Measurements from ENCODE around the gene RNF19B. TPM values are rescaled to one million over a fixed set of nuclear protein-coding genes. Genes with fewer than 3 reads are reported as not detected.

The RNF19B gene
- total and polyA plus RNA-seq, 2 donors = 11.6 to 12.7 TPM

GRCh38 chr1:33005838-33006421 lies 41.3 kb upstream of the RNF19B start:
- WGBS = 97% methylated on average over 9 of the region's 9 CpGs
- no peak overlapping the region for H3K4me3 ChIP-seq (ENCODE audit: low read length in 2 of 2)
- H3K27ac ChIP-seq (ENCODE audit: low read depth in 1 of 2, low read length in 1 of 2) = no peak overlapping the region
- H3K27me3 ChIP-seq (ENCODE audit: control insufficient read depth in 2 of 2, insufficient read depth in 1 of 2, low read length in 1 of 2) = no peaks in the 10 kb centered on the region
- H3K36me3 ChIP-seq (ENCODE audit: control insufficient read depth in 2 of 2, insufficient read depth in 2 of 2, low read length in 1 of 2) = peaks cover 16 to 30% of the 10 kb centered on the region in 2 donors
- no peak for DNase-seq (ENCODE audit: low read depth in 6 of 9, low spot score in 9 of 9)
- H3K4me1 ChIP-seq (ENCODE audit: control insufficient read depth in 2 of 2, insufficient read depth in 2 of 2, low read length in 2 of 2) = peaks cover 0 to 4% of the 10 kb centered on the region in 2 donors
- no peaks in the 10 kb centered on the region for H3K9me3 ChIP-seq (ENCODE audit: control insufficient read depth in 2 of 2, insufficient read depth in 1 of 2, low read length in 1 of 2)

- peaks cover 0 to 4% of the 10 kb centered on the region in 2 donors for H3K4me1 ChIP-seq (ENCODE audit: control insufficient read depth in 2 of 2, insufficient read depth in 2 of 2, low read length in 2 of 2)
- WGBS = 95% methylated on average over 2 of the region's 2 CpGs
- H3K9me3 ChIP-seq (ENCODE audit: control insufficient read depth in 2 of 2, insufficient read depth in 1 of 2, low read length in 1 of 2) = no peaks in the 10 kb centered on the region
- H3K27me3 ChIP-seq (ENCODE audit: control insufficient read depth in 2 of 2, insufficient read depth in 1 of 2, low read length in 1 of 2) = no peaks in the 10 kb centered on the region
- H3K27ac ChIP-seq (ENCODE audit: low read depth in 1 of 2, low read length in 1 of 2) = peak overlapping the region; percentile 57 to 64
- no peak overlapping the region for H3K4me3 ChIP-seq (ENCODE audit: low read length in 2 of 2)
- no peak for DNase-seq (ENCODE audit: low read depth in 6 of 9, low spot score in 9 of 9)
- H3K36me3 ChIP-seq (ENCODE audit: control insufficient read depth in 2 of 2, insufficient read depth in 2 of 2, low read length in 1 of 2) = peaks cover 16 to 26% of the 10 kb centered on the region in 2 donors
Measured at GRCh38 chr1:33005117-33005837, 40.7 kb upstream of the RNF19B start.

GRCh38 chr1:33004613-33005012 lies 40.0 kb upstream of the RNF19B start:
- Histone ChIP-seq H3K4me3 (ENCODE audit: low read length in 2 of 2) (no peak overlapping the region), H3K27me3 (ENCODE audit: control insufficient read depth in 2 of 2, insufficient read depth in 1 of 2, low read length in 1 of 2) (no peaks in the 10 kb centered on the region), H3K27ac (ENCODE audit: low read depth in 1 of 2, low read length in 1 of 2) (peak overlapping the region in 1 of 2 donors; percentile 57), H3K9me3 (ENCODE audit: control insufficient read depth in 2 of 2, insufficient read depth in 1 of 2, low read length in 1 of 2) (no peaks in the 10 kb centered on the region), H3K4me1 (ENCODE audit: control insufficient read depth in 2 of 2, insufficient read depth in 2 of 2, low read length in 2 of 2) (peaks cover 0 to 4% of the 10 kb centered on the region in 2 donors), H3K36me3 (ENCODE audit: control insufficient read depth in 2 of 2, insufficient read depth in 2 of 2, low read length in 1 of 2) (peaks cover 16 to 25% of the 10 kb centered on the region in 2 donors)
- DNase-seq (ENCODE audit: low read depth in 6 of 9, low spot score in 9 of 9) = no peak
- WGBS = 97% methylated on average over 2 of the region's 2 CpGs

DNA sequence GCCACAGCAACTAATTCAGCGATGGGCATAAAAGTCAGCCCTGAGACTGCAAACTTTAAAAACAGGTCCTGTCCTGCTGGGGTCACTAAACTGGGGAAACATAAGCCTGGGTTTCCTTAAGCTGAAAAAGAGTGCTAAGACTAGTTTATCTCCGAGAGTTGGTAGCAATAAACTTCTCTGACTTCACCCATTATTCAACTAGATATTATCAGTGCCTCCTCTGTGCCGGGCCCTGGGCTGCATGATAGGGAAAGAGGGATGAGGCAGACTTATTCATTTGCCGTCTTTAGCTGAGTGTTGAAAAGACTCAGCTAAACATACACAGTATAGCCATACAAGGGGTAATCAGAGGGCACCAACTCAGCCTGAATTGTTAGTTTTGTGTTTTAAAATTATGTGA lies 39.0 kb upstream of the RNF19B start:
- no peaks in the 10 kb centered on the region for H3K9me3 ChIP-seq (ENCODE audit: control insufficient read depth in 2 of 2, insufficient read depth in 1 of 2, low read length in 1 of 2)
- H3K27ac ChIP-seq (ENCODE audit: low read depth in 1 of 2, low read length in 1 of 2) = no peak overlapping the region
- no peaks in the 10 kb centered on the region for H3K27me3 ChIP-seq (ENCODE audit: control insufficient read depth in 2 of 2, insufficient read depth in 1 of 2, low read length in 1 of 2)
- DNase-seq (ENCODE audit: low read depth in 6 of 9, low spot score in 9 of 9) = no peak
- peaks cover 14 to 16% of the 10 kb centered on the region in 2 donors for H3K36me3 ChIP-seq (ENCODE audit: control insufficient read depth in 2 of 2, insufficient read depth in 2 of 2, low read length in 1 of 2)
- WGBS = 96% methylated on average over 4 of the region's 4 CpGs
- H3K4me1 ChIP-seq (ENCODE audit: control insufficient read depth in 2 of 2, insufficient read depth in 2 of 2, low read length in 2 of 2) = peaks cover 0 to 4% of the 10 kb centered on the region in 2 donors
- H3K4me3 ChIP-seq (ENCODE audit: low read length in 2 of 2) = no peak overlapping the region

GRCh38 chr1:33002006-33002405 lies 37.4 kb upstream of the RNF19B start:
- Histone ChIP-seq H3K4me1 (ENCODE audit: control insufficient read depth in 2 of 2, insufficient read depth in 2 of 2, low read length in 2 of 2) (peaks cover 0 to 12% of the 10 kb centered on the region in 2 donors), H3K4me3 (ENCODE audit: low read length in 2 of 2) (no peak overlapping the region), H3K9me3 (ENCODE audit: control insufficient read depth in 2 of 2, insufficient read depth in 1 of 2, low read length in 1 of 2) (no peaks in the 10 kb centered on the region), H3K27me3 (ENCODE audit: control insufficient read depth in 2 of 2, insufficient read depth in 1 of 2, low read length in 1 of 2) (no peaks in the 10 kb centered on the region), H3K27ac (ENCODE audit: low read depth in 1 of 2, low read length in 1 of 2) (no peak overlapping the region), H3K36me3 (ENCODE audit: control insufficient read depth in 2 of 2, insufficient read depth in 2 of 2, low read length in 1 of 2) (peaks cover 0 to 1% of the 10 kb centered on the region in 2 donors)
- DNase-seq (ENCODE audit: low read depth in 6 of 9, low spot score in 9 of 9) = no peak
- WGBS = over 99% methylated on average over 4 of the region's 4 CpGs

DNA sequence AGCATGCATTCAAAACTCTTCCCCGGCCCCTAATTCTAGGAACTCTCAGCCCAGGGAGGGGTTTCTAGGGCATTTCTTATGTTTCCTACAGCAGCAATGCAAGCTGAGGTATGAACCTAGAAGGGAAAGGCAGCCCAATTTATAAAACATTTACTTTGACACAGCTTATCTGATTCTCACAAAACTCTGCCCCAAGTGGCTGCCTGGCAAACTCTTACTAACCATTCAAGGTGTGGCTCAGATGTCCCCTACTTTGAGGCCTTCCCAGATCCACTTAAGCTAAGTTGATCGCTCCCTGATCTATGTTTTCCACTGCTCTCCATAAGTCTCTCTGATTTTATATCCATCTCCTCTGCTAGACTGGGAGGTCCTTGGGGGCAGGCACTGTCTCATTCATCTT lies 36.7 kb upstream of the RNF19B start:
- no peak for DNase-seq (ENCODE audit: low read depth in 6 of 9, low spot score in 9 of 9)
- peaks cover 0 to 12% of the 10 kb centered on the region in 2 donors for H3K4me1 ChIP-seq (ENCODE audit: control insufficient read depth in 2 of 2, insufficient read depth in 2 of 2, low read length in 2 of 2)
- WGBS = 98% methylated on average over 2 of the region's 2 CpGs

DNA sequence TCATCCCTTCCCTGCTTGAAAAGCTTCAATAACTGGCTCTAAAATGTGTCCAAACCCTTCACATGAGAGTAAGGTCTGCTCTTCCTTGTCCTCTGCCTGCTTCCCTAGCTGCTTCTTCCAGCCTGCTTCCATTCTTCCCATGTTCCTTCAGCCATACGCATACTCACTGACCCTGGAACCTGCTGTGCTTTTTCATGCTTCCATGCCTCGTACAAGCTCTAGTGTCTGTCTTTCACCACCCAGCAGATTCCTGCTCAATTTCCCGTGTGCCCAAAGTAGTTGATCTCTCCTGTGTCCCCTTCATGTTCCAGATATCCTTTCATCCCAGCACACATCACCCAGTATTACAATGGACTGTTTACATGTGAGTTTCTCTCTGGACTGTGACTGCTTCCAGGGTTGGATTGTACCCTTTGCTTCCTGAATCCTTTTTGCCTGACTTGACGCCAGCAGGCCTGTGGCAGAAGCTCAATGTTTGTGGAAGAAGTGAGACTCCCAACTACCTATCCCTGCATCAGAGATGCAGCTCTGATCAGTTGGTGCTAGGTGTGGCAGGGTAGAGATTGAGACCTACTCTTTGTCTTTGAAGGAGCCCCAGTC lies 35.9 kb upstream of the RNF19B start:
- no peaks in the 10 kb centered on the region for H3K36me3 ChIP-seq (ENCODE audit: control insufficient read depth in 2 of 2, insufficient read depth in 2 of 2, low read length in 1 of 2)
- no peaks in the 10 kb centered on the region for H3K9me3 ChIP-seq (ENCODE audit: control insufficient read depth in 2 of 2, insufficient read depth in 1 of 2, low read length in 1 of 2)
- DNase-seq (ENCODE audit: low read depth in 6 of 9, low spot score in 9 of 9) = no peak
- H3K27ac ChIP-seq (ENCODE audit: low read depth in 1 of 2, low read length in 1 of 2) = no peak overlapping the region
- H3K27me3 ChIP-seq (ENCODE audit: control insufficient read depth in 2 of 2, insufficient read depth in 1 of 2, low read length in 1 of 2) = no peaks in the 10 kb centered on the region
- H3K4me3 ChIP-seq (ENCODE audit: low read length in 2 of 2) = no peak overlapping the region
- whole genome bisulfite sequencing = 97% methylated on average over 4 of the region's 4 CpGs
- H3K4me1 ChIP-seq (ENCODE audit: control insufficient read depth in 2 of 2, insufficient read depth in 2 of 2, low read length in 2 of 2) = peaks cover 0 to 12% of the 10 kb centered on the region in 2 donors

More for the DNA sequence above, 36.7 kb upstream of the RNF19B start:
- no peaks in the 10 kb centered on the region for H3K36me3 ChIP-seq (ENCODE audit: control insufficient read depth in 2 of 2, insufficient read depth in 2 of 2, low read length in 1 of 2)
- no peaks in the 10 kb centered on the region for H3K27me3 ChIP-seq (ENCODE audit: control insufficient read depth in 2 of 2, insufficient read depth in 1 of 2, low read length in 1 of 2)
- H3K4me3 ChIP-seq (ENCODE audit: low read length in 2 of 2) = no peak overlapping the region
- no peaks in the 10 kb centered on the region for H3K9me3 ChIP-seq (ENCODE audit: control insufficient read depth in 2 of 2, insufficient read depth in 1 of 2, low read length in 1 of 2)
- H3K27ac ChIP-seq (ENCODE audit: low read depth in 1 of 2, low read length in 1 of 2) = no peak overlapping the region

GRCh38 chr1:32998997-32999396 lies 34.4 kb upstream of the RNF19B start:
- DNase-seq (ENCODE audit: low read depth in 6 of 9, low spot score in 9 of 9) = no peak
- Histone ChIP-seq H3K4me3 (ENCODE audit: low read length in 2 of 2) (no peak overlapping the region), H3K4me1 (ENCODE audit: control insufficient read depth in 2 of 2, insufficient read depth in 2 of 2, low read length in 2 of 2) (peaks cover 0 to 7% of the 10 kb centered on the region in 2 donors)

DNA sequence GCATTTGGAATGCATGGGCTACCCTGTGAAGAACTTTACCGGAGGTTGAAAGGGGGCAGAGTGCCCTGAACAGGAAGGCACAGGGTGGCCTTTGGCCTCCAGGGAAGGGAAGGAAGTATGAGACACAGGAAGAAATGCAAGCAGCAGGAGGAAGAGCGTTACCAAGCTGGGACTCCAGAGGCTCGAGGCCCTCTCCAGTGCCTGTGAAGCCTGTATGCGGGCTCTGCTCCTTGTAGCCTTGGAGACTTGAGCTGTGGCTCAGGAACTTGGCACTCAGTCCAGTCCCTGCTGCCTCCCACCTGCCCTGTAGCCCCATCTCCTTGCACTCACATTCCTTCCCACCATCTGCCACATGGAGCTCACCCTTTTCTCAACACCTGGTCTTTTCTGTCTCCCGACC lies 33.5 kb upstream of the RNF19B start:
- WGBS = 83% methylated on average over 5 of the region's 5 CpGs
- Histone ChIP-seq H3K4me3 (ENCODE audit: low read length in 2 of 2) (no peak overlapping the region), H3K27ac (ENCODE audit: low read depth in 1 of 2, low read length in 1 of 2) (no peak overlapping the region), H3K4me1 (ENCODE audit: control insufficient read depth in 2 of 2, insufficient read depth in 2 of 2, low read length in 2 of 2) (peaks cover 0 to 7% of the 10 kb centered on the region in 2 donors), H3K27me3 (ENCODE audit: control insufficient read depth in 2 of 2, insufficient read depth in 1 of 2, low read length in 1 of 2) (no peaks in the 10 kb centered on the region), H3K36me3 (ENCODE audit: control insufficient read depth in 2 of 2, insufficient read depth in 2 of 2, low read length in 1 of 2) (no peaks in the 10 kb centered on the region), H3K9me3 (ENCODE audit: control insufficient read depth in 2 of 2, insufficient read depth in 1 of 2, low read length in 1 of 2) (no peaks in the 10 kb centered on the region)
- no peak for DNase-seq (ENCODE audit: low read depth in 6 of 9, low spot score in 9 of 9)

More at GRCh38 chr1:32998997-32999396, 34.4 kb upstream of the RNF19B start:
- no peaks in the 10 kb centered on the region for H3K27me3 ChIP-seq (ENCODE audit: control insufficient read depth in 2 of 2, insufficient read depth in 1 of 2, low read length in 1 of 2)
- no peaks in the 10 kb centered on the region for H3K9me3 ChIP-seq (ENCODE audit: control insufficient read depth in 2 of 2, insufficient read depth in 1 of 2, low read length in 1 of 2)
- WGBS = 97% methylated on average over 4 of the region's 4 CpGs
- no peaks in the 10 kb centered on the region for H3K36me3 ChIP-seq (ENCODE audit: control insufficient read depth in 2 of 2, insufficient read depth in 2 of 2, low read length in 1 of 2)
- H3K27ac ChIP-seq (ENCODE audit: low read depth in 1 of 2, low read length in 1 of 2) = no peak overlapping the region

Measured in thymus (tissue), 11 donors.